ENCODE results near the gene ATOH8. TPM values are rescaled to one million over a fixed set of nuclear protein-coding genes. Genes with fewer than 3 reads are reported as not detected.

Gene ATOH8
- total RNA-seq, 1 experiment from 2014 or later, result 0.20 TPM

- peak; percentile 84 for DNase-seq
- Histone ChIP-seq H3K23ac (ENCODE audit: insufficient read length, low read depth, low read length) (no peak overlapping the region), H3K4me1 (ENCODE audit: insufficient read depth, low read length) (no peaks in the 10 kb centered on the region; the same call in 1 of the 2 replicates), H3K9me3 (ENCODE audit: control insufficient read depth, low read depth, low read length) (no peaks in the 10 kb centered on the region), H3K9ac (ENCODE audit: extremely low read depth, insufficient read length, low read length) (no peak overlapping the region), H3K18ac (ENCODE audit: insufficient read length, low read depth, low read length) (no peak overlapping the region), H3K4me2 (ENCODE audit: insufficient read depth, insufficient read length, low read length) (no peak overlapping the region), H3K23me2 (ENCODE audit: insufficient read length, low read depth, low read length, poor library complexity, severe bottlenecking) (no peaks in the 10 kb centered on the region), H3K14ac (ENCODE audit: insufficient read depth, low read length) (no peak overlapping the region), H3K79me1 (ENCODE audit: insufficient read depth, low read depth, low read length, poor library complexity, severe bottlenecking) (no peaks in the 10 kb centered on the region), H2AFZ (ENCODE audit: low read length) (no peak overlapping the region), H2AK5ac (ENCODE audit: insufficient read length, low read length) (no peak overlapping the region), H3T11ph (ENCODE audit: low read length) (no peak overlapping the region), H4K20me1 (ENCODE audit: control insufficient read depth, insufficient read depth, insufficient read length) (no peaks in the 10 kb centered on the region), H2BK15ac (ENCODE audit: low read depth, low read length) (no peak overlapping the region), H3K79me2 (ENCODE audit: insufficient read depth, low read length) (no peaks in the 10 kb centered on the region), H3K4ac (ENCODE audit: low read depth, low read length) (no peak overlapping the region), H3K27ac (ENCODE audit: insufficient read length, low read depth, low read length) (no peak overlapping the region), H4K8ac (replicated peaks; ENCODE audit: insufficient read length, low read depth, low read length) (no peak overlapping the region), H4K5ac (ENCODE audit: insufficient read length, low read depth, low read length) (no peak overlapping the region), H2BK5ac (ENCODE audit: insufficient read length, low read length) (no peak overlapping the region), H3K27me3 (ENCODE audit: insufficient read depth, low read length) (no peaks in the 10 kb centered on the region), H4K91ac (ENCODE audit: insufficient read length, low read depth, low read length) (no peak overlapping the region), H2BK12ac (ENCODE audit: insufficient read length, low read depth, low read length) (no peak overlapping the region), H2BK120ac (ENCODE audit: low read depth, low read length, poor library complexity, severe bottlenecking) (no peak overlapping the region), H3K56ac (ENCODE audit: insufficient read length, low read depth, low read length) (no peak overlapping the region), H2BK20ac (ENCODE audit: low read depth, low read length, poor library complexity, severe bottlenecking) (no peak overlapping the region)
- H3K27ac Mint-ChIP-seq, result no peak overlapping the region
- H3K9me3 Mint-ChIP-seq, result no peaks in the 10 kb centered on the region
- H3K4me3 Mint-ChIP-seq, result peak overlapping the region in 1 of 2 experiments; percentile 51; a peak in 1 of 5 replicates
- peak; percentile 93 for TF ChIP-seq CTCF (conservative IDR thresholded peaks at IDR 0.05)
- H3K27me3 Mint-ChIP-seq (ENCODE audit: low read depth), result peaks cover 24% of the 10 kb centered on the region
- no CpG with 5 or more reads among the region's 20 CpGs for WGBS (ENCODE audit: extremely low coverage, insufficient read length, low lambda C conversion rate)
- H3K36me3 Mint-ChIP-seq (ENCODE audit: insufficient read depth in 1 of 3, low read depth in 3 of 3), result no peaks in the 10 kb centered on the region
- peaks cover 14 to 17% of the 10 kb centered on the region in 2 experiments for H3K4me1 Mint-ChIP-seq
These were observed 73.4 kb downstream of the ATOH8 start for GRCh38 chr2:85826990-85827878.
